Vagina (tissue), 2 donors: Measurements from ENCODE around the gene IL36A. TPM values are rescaled to one million over a fixed set of nuclear protein-coding genes. Genes with fewer than 3 reads are reported as not detected.

Experiments
- DNase-seq, 2 donors: peaks; one replicate each; pipeline ENCODE4 v3.0.0-alpha.2; 2017; ENCODE audit errors: extremely low spot score in 2 of 2
- H3K27ac ChIP-seq: fragments of 200-600 bp; sonication (generic); one replicate; pipeline ENCODE4 v1.5.1; 2019
- H3K27me3 ChIP-seq: fragments of 200-600 bp; sonication (generic); one replicate; pipeline ENCODE4 v1.5.1; 2019
- H3K36me3 ChIP-seq, 2 donors: fragments of 200-600 bp; sonication (generic); one replicate each; pipeline ENCODE4 v1.5.1; 2017 to 2019
- H3K4me1 ChIP-seq: fragments of 200-600 bp; sonication (generic); one replicate; pipeline ENCODE4 v1.5.1; 2019
- H3K4me3 ChIP-seq, 2 donors: fragments of 200-600 bp; sonication (generic); 1 replicate in 1 of 2; 2 replicates in 1 of 2; pipeline ENCODE4 v1.5.1; 2016 to 2019
- H3K9me3 ChIP-seq: fragments of 200-600 bp; sonication (generic); one replicate; pipeline ENCODE4 v1.5.1; 2019
- POLR2A ChIP-seq, 2 donors: fragments of 450-650 bp; IDR thresholded peaks; one replicate each; pipeline ENCODE4 v1.6.1; 2017; ENCODE audit warnings: antibody characterized with exemption in 2 of 2, mild to moderate bottlenecking in 2 of 2, moderate library complexity in 2 of 2
- POLR2AphosphoS5 ChIP-seq, 2 donors: sonication (generic); formaldehyde crosslinking; IDR thresholded peaks; one replicate each; pipeline ENCODE4 v1.9.0; 2017; ENCODE audit warnings: antibody characterized with exemption in 2 of 2, mild to moderate bottlenecking in 2 of 2, low read depth in 1 of 2; ENCODE audit not compliant: insufficient read depth in 1 of 2
- intact Hi-C: fragments of 100-400 bp; cut with DNase I; formaldehyde crosslinking; loops from one replicate; pipeline ENCODE4 v1.15.1; 2023
- total RNA-seq: library from RNA; depleted of rRNA; stranded (reverse); fragments of >200 nt; gene quantifications from one replicate; pipeline ENCODE4 v1.2.3, GENCODE V29; 2016
- TF ChIP-seq, protein P1 (sequence below), 3 experiments: fragments of 450-650 bp in 2 of 3; fragments of 200-600 bp in 1 of 3; sonication (generic) in 1 of 3; IDR thresholded peaks; one replicate each; pipeline ENCODE4 v1.5.1; 2017 to 2019; ENCODE audit warnings: antibody characterized with exemption in 3 of 3, mild to moderate bottlenecking in 2 of 3, moderate library complexity in 2 of 3

Gene IL36A
- total RNA-seq, 1 donor from 2014 or later = 2.7 TPM

DNA sequence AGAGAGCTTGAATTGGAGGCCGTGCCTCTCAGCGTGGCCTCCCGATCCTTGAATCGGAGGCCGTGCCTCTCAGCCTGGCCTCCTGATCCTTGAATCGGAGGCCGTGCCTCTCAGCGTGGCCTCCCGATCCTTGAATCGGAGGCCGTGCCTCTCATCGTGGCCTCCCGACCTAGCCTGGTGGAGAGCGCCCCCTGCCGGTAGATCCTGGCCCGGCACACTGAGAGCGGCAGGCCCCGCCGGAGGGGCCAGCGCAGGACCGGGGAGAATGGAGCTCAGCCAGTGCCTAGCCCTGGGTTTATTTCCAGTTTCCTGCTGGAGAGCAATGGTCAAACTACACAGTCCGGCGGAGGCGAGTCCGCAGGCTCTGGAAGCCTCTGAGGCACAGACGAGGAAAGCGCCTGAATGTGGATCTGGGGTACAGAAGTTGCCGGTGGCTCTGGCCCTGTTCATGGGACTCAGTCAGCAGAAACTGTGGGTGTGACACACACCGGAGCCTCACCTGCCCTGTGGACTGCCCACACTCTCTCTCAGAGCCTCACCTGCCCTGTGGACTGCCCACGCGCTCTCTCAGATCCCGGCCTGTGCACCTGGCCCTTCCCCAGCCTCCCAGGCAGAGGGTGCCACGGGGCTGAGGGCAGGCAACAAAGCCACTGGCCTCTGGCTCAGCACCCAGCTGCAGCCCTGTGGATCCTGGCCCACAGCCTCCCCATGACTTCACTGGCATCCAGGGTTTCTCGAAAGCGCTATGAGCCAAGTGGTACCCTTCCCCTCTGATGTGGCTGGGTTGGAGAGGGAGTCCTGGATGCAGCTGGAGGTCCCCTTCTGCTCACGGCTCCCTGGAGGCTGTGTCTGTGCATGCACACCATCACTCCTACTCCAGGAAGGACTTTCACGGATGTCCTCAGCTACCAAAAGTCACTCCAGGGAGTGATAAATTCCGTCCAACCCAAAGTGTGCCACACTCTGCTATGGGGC, 45.9 kb downstream of the IL36A start:
- no peaks in the 10 kb centered on the region for H3K9me3 ChIP-seq
- no peaks in the 10 kb centered on the region for H3K36me3 ChIP-seq
- H3K4me1 ChIP-seq = no peaks in the 10 kb centered on the region
- H3K27me3 ChIP-seq = no peaks in the 10 kb centered on the region
- peak; percentile 61 to 82 for DNase-seq
- no peak overlapping the region for H3K27ac ChIP-seq
- no peak for TF ChIP-seq POLR2AphosphoS5 (IDR thresholded peaks at IDR 0.05; ENCODE audit: insufficient read depth in 1 of 2, low read depth in 1 of 2)
- TF ChIP-seq POLR2A (IDR thresholded peaks at IDR 0.05) = no peak
- TF ChIP-seq, protein P1, sequence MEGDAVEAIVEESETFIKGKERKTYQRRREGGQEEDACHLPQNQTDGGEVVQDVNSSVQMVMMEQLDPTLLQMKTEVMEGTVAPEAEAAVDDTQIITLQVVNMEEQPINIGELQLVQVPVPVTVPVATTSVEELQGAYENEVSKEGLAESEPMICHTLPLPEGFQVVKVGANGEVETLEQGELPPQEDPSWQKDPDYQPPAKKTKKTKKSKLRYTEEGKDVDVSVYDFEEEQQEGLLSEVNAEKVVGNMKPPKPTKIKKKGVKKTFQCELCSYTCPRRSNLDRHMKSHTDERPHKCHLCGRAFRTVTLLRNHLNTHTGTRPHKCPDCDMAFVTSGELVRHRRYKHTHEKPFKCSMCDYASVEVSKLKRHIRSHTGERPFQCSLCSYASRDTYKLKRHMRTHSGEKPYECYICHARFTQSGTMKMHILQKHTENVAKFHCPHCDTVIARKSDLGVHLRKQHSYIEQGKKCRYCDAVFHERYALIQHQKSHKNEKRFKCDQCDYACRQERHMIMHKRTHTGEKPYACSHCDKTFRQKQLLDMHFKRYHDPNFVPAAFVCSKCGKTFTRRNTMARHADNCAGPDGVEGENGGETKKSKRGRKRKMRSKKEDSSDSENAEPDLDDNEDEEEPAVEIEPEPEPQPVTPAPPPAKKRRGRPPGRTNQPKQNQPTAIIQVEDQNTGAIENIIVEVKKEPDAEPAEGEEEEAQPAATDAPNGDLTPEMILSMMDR (IDR thresholded peaks at IDR 0.05) = no peak
- H3K4me3 ChIP-seq = no peak overlapping the region
- intact Hi-C loops = no loop called here

DNA sequence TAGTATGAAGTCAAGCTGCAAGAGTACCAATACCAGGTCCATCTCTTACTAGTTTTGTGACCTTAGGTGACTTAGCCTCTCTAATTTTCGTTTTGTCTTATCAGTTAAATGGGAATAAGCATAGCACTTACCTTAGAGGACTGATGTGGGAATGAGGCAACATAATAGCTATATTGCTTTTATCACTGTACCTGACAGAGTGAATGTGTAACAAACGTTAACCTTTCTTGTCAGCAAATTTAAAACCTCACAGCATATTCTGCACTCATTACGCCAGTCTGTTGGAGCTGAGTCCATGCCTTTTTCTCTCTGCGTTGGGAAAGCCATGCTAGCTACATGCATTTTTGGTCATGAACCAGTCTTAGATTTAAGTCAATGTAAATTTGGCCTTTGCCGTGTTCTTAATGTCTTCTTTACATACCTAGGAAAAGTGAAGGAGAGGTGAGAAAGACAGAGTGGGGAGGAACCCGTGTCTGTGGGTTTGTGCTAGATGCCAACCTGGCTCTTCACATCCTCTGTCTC, 47.2 kb downstream of the IL36A start, which contains the start of gene IL36B:
TSS of gene IL36B (minus strand) at position 472 of the 522 bp plus-strand sequence.
- Histone ChIP-seq H3K4me3 (no peak within 1 kb of the TSS), H3K4me1 (no peaks in the 10 kb centered on the region), H3K27ac (no peak within 1 kb of the TSS), H3K9me3 (no peaks in the 10 kb centered on the region), H3K36me3 (no peaks in the 10 kb centered on the region), H3K27me3 (no peaks in the 10 kb centered on the region)
- intact Hi-C loops = no loop called here
- TF ChIP-seq, protein P1 (IDR thresholded peaks at IDR 0.05) = no peak
- TF ChIP-seq POLR2AphosphoS5 (IDR thresholded peaks at IDR 0.05; ENCODE audit: insufficient read depth in 1 of 2, low read depth in 1 of 2) (no peak), POLR2A (IDR thresholded peaks at IDR 0.05) (no peak)
- no peak for DNase-seq

DNA sequence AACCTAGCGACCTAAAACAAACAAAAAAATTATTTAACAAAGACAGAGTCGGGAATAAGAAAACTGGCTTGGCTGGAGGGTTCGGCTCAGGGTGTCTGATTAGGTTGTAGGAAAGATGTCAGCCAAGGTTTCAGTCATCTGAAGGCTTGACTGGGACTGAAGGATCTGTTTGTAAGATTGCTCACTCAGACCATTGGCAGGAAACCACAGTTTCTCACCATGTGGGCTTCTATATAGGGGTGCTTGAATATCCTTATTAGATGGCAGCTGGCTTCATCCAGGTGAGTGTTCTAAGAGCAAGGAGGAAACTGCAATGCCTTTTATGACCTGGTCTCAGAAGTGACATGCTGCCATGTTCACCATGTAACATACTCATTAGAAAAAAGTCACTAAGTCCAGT, 48.4 kb downstream of the IL36A start:
- DNase-seq = peak; percentile 40 to 42
- intact Hi-C loops = no loop called here
- no peaks in the 10 kb centered on the region for H3K36me3 ChIP-seq
- H3K27me3 ChIP-seq = no peaks in the 10 kb centered on the region
- no peak overlapping the region for H3K27ac ChIP-seq
- H3K4me3 ChIP-seq = no peak overlapping the region
- TF ChIP-seq, protein P1 (IDR thresholded peaks at IDR 0.05) = no peak
- TF ChIP-seq POLR2AphosphoS5 (IDR thresholded peaks at IDR 0.05; ENCODE audit: insufficient read depth in 1 of 2, low read depth in 1 of 2) (no peak), POLR2A (IDR thresholded peaks at IDR 0.05) (no peak)
- H3K4me1 ChIP-seq = no peaks in the 10 kb centered on the region
- H3K9me3 ChIP-seq = no peaks in the 10 kb centered on the region

GRCh38 chr2:113054066-113054465, 48.8 kb downstream of the IL36A start:
- no peaks in the 10 kb centered on the region for H3K36me3 ChIP-seq
- DNase-seq = peak; percentile 22 to 42
- intact Hi-C loops = no loop called here
- TF ChIP-seq POLR2AphosphoS5 (IDR thresholded peaks at IDR 0.05; ENCODE audit: insufficient read depth in 1 of 2, low read depth in 1 of 2) = no peak
- TF ChIP-seq, protein P1 (IDR thresholded peaks at IDR 0.05) = no peak
- TF ChIP-seq POLR2A (IDR thresholded peaks at IDR 0.05) = no peak
- no peak overlapping the region for H3K27ac ChIP-seq
- no peaks in the 10 kb centered on the region for H3K9me3 ChIP-seq
- no peak overlapping the region for H3K4me3 ChIP-seq
- no peaks in the 10 kb centered on the region for H3K4me1 ChIP-seq
- no peaks in the 10 kb centered on the region for H3K27me3 ChIP-seq
